Stimulated activated CD4-positive, alpha-beta T cell treated with anti-CD3 and anti-CD28 coated beads, Interleukin-12 subunit alpha, Interleukin-12 subunit beta, amount 100 ng/mL, for 48 hours (primary cell): Measurements from ENCODE around the gene NPDC1.
A peak's percentile ranks its signal among the peaks of the same experiment; 100 is the strongest.
"Not testable (repeated sequence)": the region's sequence is repeated elsewhere in the genome, so short reads cannot be mapped to it uniquely, and the experiment has no call there.

ENCODE experiments used
- DNase-seq, 3 donors: peaks; one replicate each; pipeline ENCODE4 v3.0.0-alpha.2; 2020; ENCODE audit warnings: low read depth in 2 of 3, low spot score in 1 of 3

The NPDC1 gene

GRCh38 chr9:137075275-137075775, 29.3 kb upstream of the NPDC1 start:
- DNase-seq: no peak

- no peak for DNase-seq
These were observed 28.8 kb upstream of the NPDC1 start for GRCh38 chr9:137074657-137075274.

GRCh38 chr9:137073992-137074399, 28.0 kb upstream of the NPDC1 start:
- no peak for DNase-seq

GRCh38 chr9:137071282-137071681, 25.3 kb upstream of the NPDC1 start:
- no peak for DNase-seq

GRCh38 chr9:137070906-137071275, 24.9 kb upstream of the NPDC1 start:
- DNase-seq: no peak

- peak; percentile 65 to 77 (median 70) for DNase-seq
These were observed 24.4 kb upstream of the NPDC1 start, which contains the start of gene SAPCD2 for GRCh38 chr9:137070201-137070905. Gene SAPCD2 (minus strand): TSS chr9:137070557. CDS start chr9:137070460, 97 bp downstream.

- no peak for DNase-seq
These were observed 23.6 kb upstream of the NPDC1 start for GRCh38 chr9:137069508-137070091.

GRCh38 chr9:137068539-137069507, 22.8 kb upstream of the NPDC1 start:
- DNase-seq: no peak

- DNase-seq: peak; percentile 75 to 86 (median 79)
These were observed 22.0 kb upstream of the NPDC1 start for GRCh38 chr9:137067860-137068538.

- no peak for DNase-seq
These were observed 20.3 kb upstream of the NPDC1 start for GRCh38 chr9:137066096-137066861.

GRCh38 chr9:137065336-137065967, 19.5 kb upstream of the NPDC1 start:
- no peak for DNase-seq

GRCh38 chr9:137064880-137065164, 18.8 kb upstream of the NPDC1 start:
- no peak for DNase-seq

GRCh38 chr9:137064027-137064879, 18.3 kb upstream of the NPDC1 start:
- peak; percentile 36 to 67 (median 60) for DNase-seq

GRCh38 chr9:137063311-137064026, 17.5 kb upstream of the NPDC1 start:
- no peak for DNase-seq

- DNase-seq: not testable (repeated sequence)
These were observed 16.8 kb upstream of the NPDC1 start for GRCh38 chr9:137062798-137063197.

GRCh38 chr9:137062384-137062783, 16.4 kb upstream of the NPDC1 start:
- DNase-seq: no peak

GRCh38 chr9:137058521-137059234, 12.7 kb upstream of the NPDC1 start:
- DNase-seq: no peak
